HG03342 (cell line): ENCODE measurements around the gene UBE2M.
A peak's percentile ranks its signal among the peaks of the same experiment; 100 is the strongest.
"Not testable (repeated sequence)": the region's sequence is repeated elsewhere in the genome, so short reads cannot be mapped to it uniquely, and the experiment has no call there.

Experiments used
- ATAC-seq: cut with Tn5 transposase; IDR thresholded peaks from one replicate; pipeline ENCODE4 v1.9.1; 2021; ENCODE audit warnings: mild to moderate bottlenecking, moderate library complexity; ENCODE audit not compliant: unreplicated experiment

The UBE2M gene

DNA sequence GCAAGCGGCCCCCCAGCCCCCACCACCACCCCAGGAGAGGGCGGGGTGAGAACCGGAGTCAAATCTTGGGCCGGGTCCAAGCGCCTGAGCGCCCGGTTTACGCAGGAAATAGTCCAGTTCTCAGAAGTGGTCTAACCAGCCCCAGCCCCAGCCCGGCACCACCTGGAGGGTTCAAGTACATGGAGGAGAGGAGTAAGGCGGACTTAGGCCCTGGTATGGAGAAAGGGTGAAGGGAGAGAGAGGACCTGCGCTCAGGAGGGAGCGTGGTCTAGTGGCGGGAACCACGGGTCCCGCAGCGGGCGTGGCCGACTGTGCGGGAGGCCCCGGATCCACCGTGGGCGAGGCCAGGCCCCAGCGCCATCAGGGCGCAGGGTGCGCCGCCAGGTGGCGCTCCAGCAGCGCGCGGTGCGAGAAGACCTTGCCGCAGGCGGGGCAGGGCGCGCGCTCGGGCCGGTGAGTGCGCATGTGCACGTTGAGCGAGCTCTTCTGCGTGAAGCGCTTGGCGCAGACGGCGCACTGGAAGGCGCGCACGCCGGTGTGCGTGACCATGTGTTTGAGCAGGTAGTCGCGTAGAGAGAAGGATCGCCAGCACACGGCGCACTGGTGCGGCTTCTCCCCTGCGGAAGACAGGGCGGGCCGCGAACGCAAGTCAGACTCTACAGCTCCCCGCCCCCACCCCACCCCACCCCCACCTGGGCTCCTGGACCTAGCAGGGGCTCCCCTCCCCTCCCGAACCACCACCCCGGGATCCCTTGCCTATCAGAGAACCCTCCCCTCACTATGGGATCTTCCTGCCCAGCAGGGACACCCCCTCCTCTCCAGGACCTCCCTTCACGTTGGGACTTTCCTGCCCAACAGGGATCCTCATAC is 44.5 kb downstream of the UBE2M start:
- ATAC-seq, result peak; percentile 62

DNA sequence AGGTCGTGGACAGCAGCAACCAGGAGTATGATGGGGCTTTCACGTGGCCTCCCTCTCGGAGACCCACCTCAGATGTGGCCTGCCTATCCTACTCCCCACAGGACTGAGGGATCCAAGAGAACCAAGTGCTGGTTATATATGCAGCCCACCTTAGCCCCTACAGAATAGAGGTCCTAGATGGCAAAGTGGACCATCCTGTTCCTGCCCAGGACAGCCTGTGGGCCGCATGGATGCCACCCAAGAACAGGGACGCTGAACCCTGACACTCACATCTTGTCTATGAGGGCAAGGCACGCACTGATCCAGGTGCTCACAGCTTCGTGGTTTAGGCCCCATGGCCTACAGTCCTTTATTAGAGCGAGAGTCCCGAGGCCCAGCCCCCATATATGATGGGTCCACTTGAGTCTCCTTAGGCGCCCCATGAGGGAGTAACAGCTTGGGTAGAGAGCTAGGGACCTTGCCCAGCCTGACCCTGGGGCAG is 45.2 kb downstream of the UBE2M start:
- ATAC-seq, result no peak

DNA sequence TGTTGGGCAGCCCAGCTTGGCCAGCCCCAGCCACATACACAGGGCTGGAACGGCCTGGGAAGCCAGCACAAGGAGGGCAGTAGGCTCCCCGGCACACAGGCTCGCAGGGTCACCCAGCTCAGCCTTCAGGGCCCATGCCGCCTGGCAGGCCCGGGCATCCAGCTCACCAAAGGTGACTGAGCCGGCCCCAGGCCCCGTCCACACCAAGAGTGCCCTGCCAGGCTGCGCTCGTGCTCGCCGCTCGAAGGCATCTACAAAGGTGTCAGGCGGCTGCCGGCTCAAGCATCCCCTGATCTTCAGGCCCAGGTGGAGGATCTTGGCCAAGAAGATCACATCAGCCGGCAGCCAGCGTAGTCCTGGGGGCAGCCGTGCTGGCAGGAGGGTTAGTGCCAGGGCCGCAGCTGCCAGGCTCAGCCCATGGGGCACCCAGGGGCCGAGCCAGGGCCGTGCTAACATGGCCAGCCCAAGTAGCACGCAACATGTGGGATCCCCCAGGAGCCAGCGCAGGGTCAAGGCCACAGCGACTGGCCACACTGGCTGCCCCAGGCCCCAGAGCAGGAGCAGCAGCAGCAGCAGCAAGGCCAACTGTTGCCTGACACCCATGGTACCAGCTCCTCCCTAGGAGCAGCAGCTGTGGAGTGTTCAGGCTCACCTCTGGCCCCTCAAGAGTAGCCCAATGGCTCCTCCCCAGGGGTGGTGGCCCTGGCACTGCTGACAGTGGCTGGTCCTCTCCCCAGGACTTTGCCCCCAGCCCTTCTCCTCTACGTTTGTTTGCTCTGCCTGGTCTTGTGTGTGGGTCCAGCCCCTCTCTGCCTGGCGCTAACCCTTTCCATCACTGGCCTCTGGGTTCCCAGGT is 46.8 kb downstream of the UBE2M start, which contains the start of gene SLC27A5:
Gene SLC27A5 (minus strand): TSS at position 640 of the 856 bp plus-strand sequence. CDS start 37 bp downstream, at position 603.
- no peak for ATAC-seq

DNA sequence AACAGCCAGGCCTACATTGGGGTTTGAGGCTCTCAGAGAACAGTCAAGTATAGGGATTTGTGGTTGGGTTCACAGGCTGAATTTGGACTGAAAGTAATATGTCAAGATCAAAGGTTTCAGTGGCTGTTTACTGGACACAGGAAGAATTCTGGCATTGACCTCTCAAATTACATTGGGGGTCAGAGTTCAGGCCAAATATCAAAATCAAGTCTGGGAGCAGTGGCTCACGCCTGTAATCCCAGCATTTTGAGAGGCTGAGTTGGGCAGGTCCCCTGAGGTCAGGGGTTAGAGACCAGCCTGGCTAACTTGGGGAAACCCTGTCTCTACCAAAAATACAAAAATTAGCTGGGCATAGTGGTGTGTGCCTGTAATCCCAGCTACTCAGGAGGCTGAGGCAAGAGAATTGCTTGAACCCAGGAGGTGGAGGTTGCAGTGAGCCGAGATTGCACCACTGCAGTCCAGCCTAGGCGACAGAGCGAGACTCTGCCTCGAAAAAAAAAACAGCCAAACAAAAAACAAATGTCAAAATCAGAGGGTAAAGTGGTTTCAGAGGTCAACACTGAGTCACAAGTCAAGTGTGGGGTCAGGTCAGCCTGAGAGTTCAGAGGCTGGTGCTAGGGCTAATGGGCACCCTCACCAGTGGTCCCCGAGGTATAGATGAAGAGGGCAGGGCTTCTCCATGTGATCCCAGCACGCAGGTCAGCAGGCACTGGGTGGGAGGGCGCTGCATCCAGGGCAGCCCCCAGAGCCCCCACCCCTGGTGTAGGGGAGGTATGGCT is 48.1 kb downstream of the UBE2M start:
- no peak for ATAC-seq

DNA sequence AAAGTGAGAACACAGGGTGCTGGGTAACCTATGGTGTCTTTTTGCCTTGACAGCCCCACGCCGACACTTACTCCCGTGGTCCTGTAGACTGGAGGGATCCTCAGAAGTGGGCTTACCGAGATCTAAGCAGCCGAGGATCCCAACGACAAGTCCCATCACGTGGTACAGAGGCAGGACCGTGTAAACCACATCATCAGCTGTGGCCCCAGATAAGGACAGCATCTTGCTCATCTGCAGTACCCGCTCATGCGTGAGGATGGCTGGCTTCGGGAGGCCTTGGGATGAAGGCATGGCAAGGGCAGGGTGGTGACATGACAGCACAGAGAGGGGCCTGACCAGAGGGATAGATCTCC is 48.7 kb downstream of the UBE2M start:
- ATAC-seq, result no peak

DNA sequence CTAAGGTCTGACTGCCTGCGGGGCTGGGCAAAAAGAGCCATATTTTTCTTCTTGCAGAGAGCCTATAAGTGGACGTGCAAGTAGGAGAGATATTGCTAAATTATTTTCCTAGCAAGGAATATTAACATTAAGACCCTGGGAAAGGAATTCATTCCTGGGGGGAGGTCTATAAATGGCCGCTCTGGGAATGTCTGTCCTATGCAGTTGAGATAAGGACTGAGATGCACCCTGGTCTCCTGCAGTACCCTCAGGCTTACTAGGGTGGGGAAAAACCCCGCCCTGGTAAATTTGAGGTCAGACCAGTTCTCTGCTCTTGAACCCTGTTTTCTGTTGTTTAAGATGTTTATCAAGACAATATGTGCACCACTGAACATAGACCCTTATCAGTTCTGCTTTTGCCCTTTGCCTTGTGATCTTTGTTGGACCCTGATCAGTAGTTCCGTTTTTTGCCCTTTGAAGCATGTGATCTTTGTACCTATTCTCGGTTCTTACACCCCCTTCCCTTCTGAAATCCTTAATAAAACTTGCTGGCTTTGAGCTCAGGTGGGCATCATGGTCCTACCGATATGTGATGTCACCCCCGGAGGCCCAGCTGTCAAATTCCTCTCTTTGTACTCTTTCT is 50.7 kb downstream of the UBE2M start:
- not testable (repeated sequence) for ATAC-seq
